WTC11 (cell line): ENCODE measurements around the gene ANKRD33B. TPM values are rescaled to one million over a fixed set of nuclear protein-coding genes. Genes with fewer than 3 reads are reported as not detected.

Experiments used
- ATAC-seq: fragments of 200-7000 bp; cut with Tn5 transposase; 2 replicates; pipeline ENCODE4 v1.10.0; 2021; ENCODE audit warnings: mild to moderate bottlenecking, moderate library complexity
- CTCF ChIA-PET: fragments of 300-600 bp; sonication (Branson Sonifier 250); formaldehyde crosslinking; loops from one replicate; lab custom pipeline; 2021; ENCODE audit warnings: antibody characterized with exemption; lab: Charles Lee
- POLR2A ChIA-PET: fragments of 350-600 bp; sonication (Branson Sonifier 250); formaldehyde crosslinking; loops from one replicate; lab custom pipeline; 2021; ENCODE audit warnings: antibody characterized with exemption; lab: Charles Lee
- DNase-seq: peaks from one replicate; pipeline ENCODE4 v3.0.0; 2021; ENCODE audit warnings: low spot score
- H3K27ac Mint-ChIP-seq: 2 replicates; pipeline ENCODE4 v1.8.0; 2021; ENCODE audit warnings: mixed read lengths
- H3K27me3 Mint-ChIP-seq: 2 replicates; pipeline ENCODE4 v1.8.0; 2021; ENCODE audit warnings: low read depth, mild to moderate bottlenecking, moderate library complexity, mixed read lengths
- H3K36me3 Mint-ChIP-seq: 2 replicates; pipeline ENCODE4 v1.8.0; 2021; ENCODE audit warnings: mixed read lengths
- H3K4me1 Mint-ChIP-seq: 2 replicates; pipeline ENCODE4 v1.8.0; 2022; ENCODE audit warnings: mixed read lengths
- H3K4me3 Mint-ChIP-seq: 2 replicates; pipeline ENCODE4 v1.8.0; 2021; ENCODE audit warnings: mild to moderate bottlenecking, moderate library complexity, mixed read lengths
- H3K9me3 Mint-ChIP-seq: 2 replicates; pipeline ENCODE4 v1.8.0; 2021; ENCODE audit warnings: mixed read lengths
- ATF6 ChIP-seq: sonication (generic); formaldehyde crosslinking; IDR thresholded peaks from 2 replicates; pipeline ENCODE4 v1.8.1; 2023; ENCODE audit warnings: mild to moderate bottlenecking, missing genetic modification reagents
- CDX4 ChIP-seq: fragments of 250-450 bp; sonication (Bioruptor Pico); IDR thresholded peaks from 2 replicates; pipeline ENCODE4 v1.9.0; 2021; ENCODE audit warnings: moderate library complexity, mild to moderate bottlenecking, inconsistent platforms, borderline replicate concordance
- CREB1 ChIP-seq: sonication (generic); formaldehyde crosslinking; IDR thresholded peaks from 2 replicates; pipeline ENCODE4 v1.8.0; 2023; ENCODE audit warnings: mild to moderate bottlenecking, missing genetic modification reagents
- E2F5 ChIP-seq: sonication (generic); formaldehyde crosslinking; IDR thresholded peaks from 2 replicates; pipeline ENCODE4 v1.8.1; 2022; ENCODE audit warnings: mild to moderate bottlenecking, moderate library complexity, missing genetic modification reagents
- ELF4 ChIP-seq: sonication (generic); formaldehyde crosslinking; IDR thresholded peaks from 2 replicates; pipeline ENCODE4 v1.8.1; 2022; ENCODE audit warnings: low read depth, mild to moderate bottlenecking, moderate library complexity, missing genetic modification reagents
- FOXJ3 ChIP-seq: sonication (generic); formaldehyde crosslinking; IDR thresholded peaks from 2 replicates; pipeline ENCODE4 v1.9.0; 2021; ENCODE audit warnings: missing genetic modification reagents, mild to moderate bottlenecking, borderline replicate concordance
- MAX ChIP-seq: sonication (generic); formaldehyde crosslinking; IDR thresholded peaks from 2 replicates; pipeline ENCODE4 v1.8.0; 2022; ENCODE audit warnings: mild to moderate bottlenecking, missing genetic modification reagents
- NFATC4 ChIP-seq: fragments of 250-450 bp; sonication (Bioruptor Pico); IDR thresholded peaks from 2 replicates; pipeline ENCODE4 v1.9.0; 2021; ENCODE audit warnings: mild to moderate bottlenecking
- PRDM15 ChIP-seq: sonication (generic); formaldehyde crosslinking; IDR thresholded peaks from 2 replicates; pipeline ENCODE4 v1.8.0; 2022; ENCODE audit warnings: missing genetic modification reagents
- SOX15 ChIP-seq: fragments of 250-450 bp; sonication (Bioruptor Pico); IDR thresholded peaks from 2 replicates; pipeline ENCODE4 v1.9.0; 2021; ENCODE audit warnings: mild to moderate bottlenecking
- SP1 ChIP-seq: sonication (generic); formaldehyde crosslinking; conservative IDR thresholded peaks from 2 replicates; pipeline ENCODE4 v1.8.1; 2022; ENCODE audit warnings: missing genetic modification reagents
- ZNF281 ChIP-seq: sonication (generic); formaldehyde crosslinking; IDR thresholded peaks from 2 replicates; pipeline ENCODE4 v1.8.0; 2023; ENCODE audit warnings: mild to moderate bottlenecking, missing genetic modification reagents
- ZNF317 ChIP-seq: sonication (generic); formaldehyde crosslinking; IDR thresholded peaks from 2 replicates; pipeline ENCODE4 v1.8.1; 2023; ENCODE audit warnings: low read depth, mild to moderate bottlenecking, moderate library complexity, missing genetic modification reagents, borderline replicate concordance
- total RNA-seq: library from RNA; stranded (reverse); gene quantifications from 3 replicates; pipeline ENCODE4 v1.2.3, GENCODE V29; 2021

The ANKRD33B gene
- total RNA-seq, 1 experiment from 2014 or later, result 9.2 TPM

- no peak for TF ChIP-seq ATF6 (CRISPR knock-in tag)
- no peak for TF ChIP-seq SP1 (CRISPR knock-in tag)
- no peak for TF ChIP-seq E2F5 (CRISPR knock-in tag)
- no peak for TF ChIP-seq ZNF317 (CRISPR knock-in tag)
- no peak for TF ChIP-seq MAX (CRISPR knock-in tag)
- TF ChIP-seq CDX4 (CRISPR knock-in tag), result no peak
- TF ChIP-seq, all 79 proteins: peak for 0
These were observed 45.5 kb upstream of the ANKRD33B start (continued) for GRCh38 chr5:10518347-10518746.

- DNase-seq (no peak), ATAC-seq (no peak)
- Mint-ChIP-seq H3K9me3 (peaks cover 25% of the 10 kb centered on the region), H3K4me3 (no peak overlapping the region), H3K27ac (no peak overlapping the region), H3K4me1 (peaks cover 5% of the 10 kb centered on the region), H3K27me3 (peaks cover 10% of the 10 kb centered on the region; the same call in 1 of the 2 replicates), H3K36me3 (peaks cover 13% of the 10 kb centered on the region)
- ChIA-PET CTCF (interaction anchor here (0.6 to 2.0 kb wide), 4 partner anchors 21 to 108 kb away, joined by 3 to 8 read pairs (median 3); no protein-coding TSS in a partner anchor), POLR2A (no interaction called here)
- no peak for TF ChIP-seq PRDM15 (CRISPR knock-in tag)
- no peak for TF ChIP-seq ZNF281 (CRISPR knock-in tag)
- no peak for TF ChIP-seq NFATC4
- no peak for TF ChIP-seq ZNF317 (CRISPR knock-in tag)
- TF ChIP-seq SOX15 (CRISPR knock-in tag), result no peak
- no peak for TF ChIP-seq CREB1 (CRISPR knock-in tag)
- no peak for TF ChIP-seq ELF4 (CRISPR knock-in tag)
These were observed 44.1 kb upstream of the ANKRD33B start for GRCh38 chr5:10519729-10520128.

GRCh38 chr5:10520706-10521105, 43.2 kb upstream of the ANKRD33B start:
- POLR2A ChIA-PET, result interaction anchor here (0.7 kb wide), 1 partner anchor 68 kb away, joined by 4 read pairs; no protein-coding TSS in a partner anchor
- ATAC-seq, result no peak
- TF ChIP-seq FOXJ3 (CRISPR knock-in tag), result no peak

More at GRCh38 chr5:10520706-10521105, 43.2 kb upstream of the ANKRD33B start:
- no peak for DNase-seq
- H3K4me3 Mint-ChIP-seq, result no peak overlapping the region
- peaks cover 12% of the 10 kb centered on the region for H3K4me1 Mint-ChIP-seq
- peaks cover 13% of the 10 kb centered on the region for H3K36me3 Mint-ChIP-seq
- H3K27ac Mint-ChIP-seq, result no peak overlapping the region
- H3K27me3 Mint-ChIP-seq, result peaks cover 10% of the 10 kb centered on the region; the same call in 1 of the 2 replicates
- CTCF ChIA-PET, result interaction anchor here (0.6 to 2.0 kb wide), 5 partner anchors 12 to 1117 kb away, joined by 3 to 8 read pairs (median 3); no protein-coding TSS in a partner anchor
- H3K9me3 Mint-ChIP-seq, result peaks cover 20% of the 10 kb centered on the region
